ENCODE results near the gene BABAM1. TPM values are rescaled to one million over a fixed set of nuclear protein-coding genes. Genes with fewer than 3 reads are reported as not detected.
A peak's percentile ranks its signal among the peaks of the same experiment; 100 is the strongest.

BABAM1 gene
- total RNA-seq, 1 experiment from 2014 or later, result 79.5 TPM

GRCh38 chr19:17309965-17310461 is 42.8 kb downstream of the BABAM1 start:
- DNase-seq (ENCODE audit: low read depth, low spot score) (no peak), ATAC-seq (no peak)
- CTCF ChIA-PET, result interaction anchor here (0.5 to 0.6 kb wide), 2 partner anchors 16 to 650 kb away, joined by 3 to 4 read pairs; no protein-coding TSS in a partner anchor
- in situ Hi-C loops (cut with HindIII; ENCODE audit: low pct_unique_long_range_greater_than_20kb, low sequenced_read_pairs) (no loop called here), intact Hi-C loops (cut with micrococcal nuclease; ENCODE audit: unreplicated experiment) (loop anchor here (10.0 kb wide), 1 partner anchor 1085 kb away; the partner anchor contains the start of gene LRRC25)
- H3K36me3 ChIP-seq (ENCODE audit: control insufficient read depth, insufficient read depth, low read length), result peaks cover 7% of the 10 kb centered on the region
- H3K27me3 ChIP-seq (ENCODE audit: control insufficient read depth, insufficient read depth, low read length), result no peaks in the 10 kb centered on the region
- H3K27ac ChIP-seq (ENCODE audit: low read length), result peak overlapping the region; percentile 92
- peak overlapping the region; percentile 81 to 91 for H3K4me3 ChIP-seq (ENCODE audit: low read depth in 2 of 2, low read length in 2 of 2)
- BruUV-seq (replicated peaks), result no TSS peak
- no peaks in the 10 kb centered on the region for H3K9me3 ChIP-seq (ENCODE audit: control insufficient read depth, insufficient read depth, low read depth, low read length)
- peaks cover 29% of the 10 kb centered on the region for H3K4me1 ChIP-seq (ENCODE audit: control insufficient read depth, insufficient read depth, low read length)
- TF ChIP-seq CTCF (IDR thresholded peaks at IDR 0.05), result no peak
- TF ChIP-seq POLR2AphosphoS5 (IDR thresholded peaks at IDR 0.05; ENCODE audit: low read depth, low read length), result no peak
- no peak for TF ChIP-seq TCF7L2 (IDR thresholded peaks at IDR 0.05; ENCODE audit: low read depth, low read length)
- peak; percentile 23; the same call in 1 of the 2 replicates for TF ChIP-seq SIN3A (IDR thresholded peaks at IDR 0.05; ENCODE audit: borderline replicate concordance, insufficient read depth, low read depth, low read length)
- TF ChIP-seq, protein P1, sequence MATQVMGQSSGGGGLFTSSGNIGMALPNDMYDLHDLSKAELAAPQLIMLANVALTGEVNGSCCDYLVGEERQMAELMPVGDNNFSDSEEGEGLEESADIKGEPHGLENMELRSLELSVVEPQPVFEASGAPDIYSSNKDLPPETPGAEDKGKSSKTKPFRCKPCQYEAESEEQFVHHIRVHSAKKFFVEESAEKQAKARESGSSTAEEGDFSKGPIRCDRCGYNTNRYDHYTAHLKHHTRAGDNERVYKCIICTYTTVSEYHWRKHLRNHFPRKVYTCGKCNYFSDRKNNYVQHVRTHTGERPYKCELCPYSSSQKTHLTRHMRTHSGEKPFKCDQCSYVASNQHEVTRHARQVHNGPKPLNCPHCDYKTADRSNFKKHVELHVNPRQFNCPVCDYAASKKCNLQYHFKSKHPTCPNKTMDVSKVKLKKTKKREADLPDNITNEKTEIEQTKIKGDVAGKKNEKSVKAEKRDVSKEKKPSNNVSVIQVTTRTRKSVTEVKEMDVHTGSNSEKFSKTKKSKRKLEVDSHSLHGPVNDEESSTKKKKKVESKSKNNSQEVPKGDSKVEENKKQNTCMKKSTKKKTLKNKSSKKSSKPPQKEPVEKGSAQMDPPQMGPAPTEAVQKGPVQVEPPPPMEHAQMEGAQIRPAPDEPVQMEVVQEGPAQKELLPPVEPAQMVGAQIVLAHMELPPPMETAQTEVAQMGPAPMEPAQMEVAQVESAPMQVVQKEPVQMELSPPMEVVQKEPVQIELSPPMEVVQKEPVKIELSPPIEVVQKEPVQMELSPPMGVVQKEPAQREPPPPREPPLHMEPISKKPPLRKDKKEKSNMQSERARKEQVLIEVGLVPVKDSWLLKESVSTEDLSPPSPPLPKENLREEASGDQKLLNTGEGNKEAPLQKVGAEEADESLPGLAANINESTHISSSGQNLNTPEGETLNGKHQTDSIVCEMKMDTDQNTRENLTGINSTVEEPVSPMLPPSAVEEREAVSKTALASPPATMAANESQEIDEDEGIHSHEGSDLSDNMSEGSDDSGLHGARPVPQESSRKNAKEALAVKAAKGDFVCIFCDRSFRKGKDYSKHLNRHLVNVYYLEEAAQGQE (IDR thresholded peaks at IDR 0.05; ENCODE audit: insufficient read depth in 1 of 2, low read depth in 2 of 2, low read length in 1 of 2), result no peak
- POLR2A ChIA-PET, result no interaction called here

- ATAC-seq (peak; percentile 78), DNase-seq (ENCODE audit: low read depth, low spot score) (no peak)
- Histone ChIP-seq H3K27me3 (ENCODE audit: control insufficient read depth, insufficient read depth, low read length) (no peaks in the 10 kb centered on the region), H3K36me3 (ENCODE audit: control insufficient read depth, insufficient read depth, low read length) (peaks cover 7% of the 10 kb centered on the region), H3K4me3 (ENCODE audit: low read depth in 2 of 2, low read length in 2 of 2) (peak overlapping the region in 1 of 2 experiments; percentile 24; a peak in 2 of 4 replicates), H3K4me1 (ENCODE audit: control insufficient read depth, insufficient read depth, low read length) (peaks cover 26% of the 10 kb centered on the region), H3K27ac (ENCODE audit: low read length) (peak overlapping the region; percentile 63), H3K9me3 (ENCODE audit: control insufficient read depth, insufficient read depth, low read depth, low read length) (no peaks in the 10 kb centered on the region)
- BruUV-seq (replicated peaks), result no TSS peak
- in situ Hi-C loops (cut with HindIII; ENCODE audit: low pct_unique_long_range_greater_than_20kb, low sequenced_read_pairs), result no loop called here
- POLR2A ChIA-PET, result interaction anchor here (0.6 kb wide), 1 partner anchor 258 kb away, joined by 6 read pairs; no protein-coding TSS in a partner anchor
- TF ChIP-seq SIN3A (IDR thresholded peaks at IDR 0.05; ENCODE audit: borderline replicate concordance, insufficient read depth, low read depth, low read length) (no peak), TCF7L2 (IDR thresholded peaks at IDR 0.05; ENCODE audit: low read depth, low read length) (no peak), POLR2AphosphoS5 (IDR thresholded peaks at IDR 0.05; ENCODE audit: low read depth, low read length) (no peak), CTCF (IDR thresholded peaks at IDR 0.05) (no peak)
- TF ChIP-seq, protein P1 (IDR thresholded peaks at IDR 0.05; ENCODE audit: insufficient read depth in 1 of 2, low read depth in 2 of 2, low read length in 1 of 2), result no peak
- intact Hi-C loops (cut with micrococcal nuclease; ENCODE audit: unreplicated experiment), result no loop called here
- CTCF ChIA-PET, result no interaction called here
These were observed 44.4 kb downstream of the BABAM1 start for GRCh38 chr19:17311455-17312188.
